Sigmoid colon (tissue), 7 donors: ENCODE results near the gene SLA2. TPM values are rescaled to one million over a fixed set of nuclear protein-coding genes. Genes with fewer than 3 reads are reported as not detected.

ENCODE experiments used
- DNase-seq: peaks from one replicate; pipeline ENCODE4 v3.0.0-alpha.2; 2019
- H3K27ac ChIP-seq, 4 donors: fragments of 200-600 bp; sonication (generic); one replicate each; pipeline ENCODE4 v1.5.1; 2016 to 2019; ENCODE audit warnings: mild to moderate bottlenecking in 1 of 4
- H3K27me3 ChIP-seq, 3 donors: fragments of 200-600 bp; sonication (generic); one replicate each; pipeline ENCODE4 v1.5.1; 2019; ENCODE audit warnings: mild to moderate bottlenecking in 1 of 3
- H3K36me3 ChIP-seq, 4 donors: fragments of 200-600 bp; sonication (generic); one replicate each; pipeline ENCODE4 v1.5.1; 2016 to 2019
- H3K4me1 ChIP-seq, 4 donors: fragments of 200-600 bp; sonication (generic); one replicate each; pipeline ENCODE4 v1.5.1; 2017 to 2019
- H3K4me3 ChIP-seq, 4 donors: fragments of 200-600 bp; sonication (generic); one replicate each; pipeline ENCODE4 v1.5.1; 2017 to 2019; ENCODE audit warnings: mild to moderate bottlenecking in 2 of 4, moderate library complexity in 1 of 4
- H3K9me3 ChIP-seq, 4 donors: fragments of 200-600 bp in 3 of 4; sonication (generic) in 3 of 4; one replicate each; pipeline versions ENCODE4 v1.5.1 to v1.6.1; 2013 to 2019
- CTCF ChIP-seq, 4 experiments: fragments of 450-650 bp in 3 of 4; fragments of 200-600 bp in 1 of 4; IDR thresholded peaks; one replicate each; pipeline ENCODE4 v1.5.1; 2016 to 2019; ENCODE audit warnings: antibody characterized with exemption in 4 of 4, mild to moderate bottlenecking in 3 of 4, moderate library complexity in 2 of 4
- EP300 ChIP-seq, 4 donors: sonication (generic); formaldehyde crosslinking; IDR thresholded peaks; one replicate each; pipeline ENCODE4 v1.6.1; 2017; ENCODE audit warnings: antibody characterized with exemption in 4 of 4
- POLR2A ChIP-seq, 2 donors: fragments of 450-650 bp; IDR thresholded peaks; one replicate each; pipeline ENCODE4 v1.6.1; 2016; ENCODE audit warnings: antibody characterized with exemption in 2 of 2, mild to moderate bottlenecking in 2 of 2, moderate library complexity in 2 of 2
- POLR2AphosphoS5 ChIP-seq, 4 donors: sonication (generic); formaldehyde crosslinking; IDR thresholded peaks; one replicate each; pipeline ENCODE4 v1.6.1; 2017; ENCODE audit warnings: antibody characterized with exemption in 4 of 4
- WGBS, 2 donors: extraction: QIAGEN DNeasy Blood & Tissue Kit; methylation state at CpG; one replicate each; pipeline ENCODE4 v1.1.7; 2013; 5-methylcytosine and 5-hydroxymethylcytosine counted together
- intact Hi-C: fragments of 100-400 bp; cut with DNase I; formaldehyde crosslinking; loops from one replicate; pipeline ENCODE4 v1.15.1; 2023
- polyA plus RNA-seq, 3 donors: library from polyadenylated mRNA; stranded (reverse); fragments of 200-250 nt; gene quantifications; one replicate each; pipeline ENCODE4 v1.2.3, GENCODE V29; 2013
- total RNA-seq, 4 donors: library from RNA; depleted of rRNA; stranded (reverse); fragments of >200 nt; gene quantifications; one replicate each; pipeline ENCODE4 v1.1.0, GENCODE V29; 2016
- donor health status: healthy with polysubstance abuse.
- donor health status: Bipolar disorder and iron deficiency.
- donor health status: healthy.

Gene SLA2
- total and polyA plus RNA-seq, 7 donors = 0.46 to 3.4 (median 0.55) TPM; not detected in 3

- intact Hi-C loops = no loop called here
Measured at GRCh38 chr20:36632487-36633284, 13.3 kb downstream of the SLA2 start.

DNA sequence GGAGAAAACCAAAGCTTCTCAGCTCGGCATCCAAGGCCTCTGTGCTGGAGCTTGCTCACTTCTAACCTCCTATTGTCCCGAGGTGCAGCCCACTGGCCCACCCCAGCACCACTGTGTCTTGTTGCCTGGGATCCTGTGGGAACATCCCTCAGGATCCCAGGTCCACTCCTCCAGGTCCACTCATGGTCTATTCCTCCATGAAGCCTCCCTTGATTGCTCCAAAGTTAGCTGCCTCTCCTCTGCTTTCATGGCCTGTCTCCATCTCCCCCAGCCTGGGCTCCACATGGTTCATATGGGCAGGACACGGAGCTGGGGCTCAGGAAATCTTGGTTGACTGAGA is 13.9 kb downstream of the SLA2 start:
- H3K27me3 ChIP-seq = no peaks in the 10 kb centered on the region
- TF ChIP-seq POLR2A (IDR thresholded peaks at IDR 0.05) = no peak
- no peak for TF ChIP-seq POLR2AphosphoS5 (IDR thresholded peaks at IDR 0.05)
- TF ChIP-seq EP300 (IDR thresholded peaks at IDR 0.05) = no peak
- TF ChIP-seq CTCF (IDR thresholded peaks at IDR 0.05) = no peak
- no peak overlapping the region for H3K4me3 ChIP-seq
- intact Hi-C loops = no loop called here
- WGBS, 2 donors = 87% methylated on average over 3 of the region's 3 CpGs
- DNase-seq = no peak
- H3K36me3 ChIP-seq = no peaks in the 10 kb centered on the region
- no peaks in the 10 kb centered on the region for H3K4me1 ChIP-seq
- no peak overlapping the region for H3K27ac ChIP-seq
- H3K9me3 ChIP-seq = no peaks in the 10 kb centered on the region

More at GRCh38 chr20:36632487-36633284, 13.3 kb downstream of the SLA2 start:
- Histone ChIP-seq H3K36me3 (no peaks in the 10 kb centered on the region), H3K4me1 (no peaks in the 10 kb centered on the region), H3K9me3 (no peaks in the 10 kb centered on the region), H3K27ac (no peak overlapping the region), H3K4me3 (no peak overlapping the region), H3K27me3 (no peaks in the 10 kb centered on the region)
- 86 to 87% methylated on average over 14 of the region's 14 CpGs for WGBS, 2 donors
- TF ChIP-seq CTCF (IDR thresholded peaks at IDR 0.05) (no peak), POLR2A (IDR thresholded peaks at IDR 0.05) (no peak), EP300 (IDR thresholded peaks at IDR 0.05) (no peak)
- no peak for DNase-seq

DNA sequence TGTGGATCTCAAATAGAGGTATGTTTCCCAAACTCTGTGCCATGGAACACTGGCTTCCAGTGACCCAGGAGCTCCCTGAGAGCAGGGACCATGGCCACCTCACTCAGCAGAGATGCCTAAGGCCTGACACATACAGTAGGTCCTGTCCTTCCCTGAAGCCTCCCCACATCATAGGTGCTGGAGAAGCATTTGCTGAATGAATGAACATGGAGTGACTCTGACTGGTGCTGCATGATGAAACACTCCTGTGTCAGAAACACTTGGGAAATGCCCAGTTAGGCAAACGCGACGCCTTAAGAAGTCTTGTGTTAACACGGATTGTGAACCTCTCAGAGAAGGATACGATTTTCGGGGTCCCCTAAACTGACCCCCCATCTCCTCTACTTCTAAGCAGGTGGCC is 14.3 kb downstream of the SLA2 start:
- WGBS, 2 donors = 90 to 94% methylated on average over 6 of the region's 6 CpGs
- H3K36me3 ChIP-seq = no peaks in the 10 kb centered on the region
- no peaks in the 10 kb centered on the region for H3K9me3 ChIP-seq
- no peak for TF ChIP-seq POLR2AphosphoS5 (IDR thresholded peaks at IDR 0.05)
- no peaks in the 10 kb centered on the region for H3K4me1 ChIP-seq
- no peaks in the 10 kb centered on the region for H3K27me3 ChIP-seq
- intact Hi-C loops = no loop called here
- no peak for DNase-seq
- H3K4me3 ChIP-seq = no peak overlapping the region
- no peak overlapping the region for H3K27ac ChIP-seq

- intact Hi-C loops = no loop called here
- TF ChIP-seq POLR2AphosphoS5 (IDR thresholded peaks at IDR 0.05) = no peak
- 59 to 82% methylated on average over 15 of the region's 15 CpGs for WGBS, 2 donors
Measured at GRCh38 chr20:36629719-36630681, 16.0 kb downstream of the SLA2 start.

GRCh38 chr20:36628076-36628475 is 17.9 kb downstream of the SLA2 start:
- TF ChIP-seq POLR2AphosphoS5 (IDR thresholded peaks at IDR 0.05) (no peak), EP300 (IDR thresholded peaks at IDR 0.05) (no peak), CTCF (IDR thresholded peaks at IDR 0.05) (no peak), POLR2A (IDR thresholded peaks at IDR 0.05) (no peak)
- Histone ChIP-seq H3K36me3 (no peaks in the 10 kb centered on the region), H3K9me3 (no peaks in the 10 kb centered on the region), H3K27me3 (no peaks in the 10 kb centered on the region), H3K4me1 (no peaks in the 10 kb centered on the region), H3K4me3 (no peak overlapping the region), H3K27ac (no peak overlapping the region)
- WGBS, 2 donors = 78 to 87% methylated on average over 7 of the region's 7 CpGs
- intact Hi-C loops = no loop called here
- no peak for DNase-seq

More at GRCh38 chr20:36629719-36630681, 16.0 kb downstream of the SLA2 start:
- no peak overlapping the region for H3K27ac ChIP-seq
- no peaks in the 10 kb centered on the region for H3K9me3 ChIP-seq
- DNase-seq = no peak
- H3K4me1 ChIP-seq = no peaks in the 10 kb centered on the region
- no peaks in the 10 kb centered on the region for H3K27me3 ChIP-seq
- H3K4me3 ChIP-seq = no peak overlapping the region
- H3K36me3 ChIP-seq = no peaks in the 10 kb centered on the region
